ENCODE results near the gene CCNDBP1. TPM values are rescaled to one million over a fixed set of nuclear protein-coding genes. Genes with fewer than 3 reads are reported as not detected.

CCNDBP1 gene
- polyA plus RNA-seq, 1 donor, result 49.2 TPM

DNA sequence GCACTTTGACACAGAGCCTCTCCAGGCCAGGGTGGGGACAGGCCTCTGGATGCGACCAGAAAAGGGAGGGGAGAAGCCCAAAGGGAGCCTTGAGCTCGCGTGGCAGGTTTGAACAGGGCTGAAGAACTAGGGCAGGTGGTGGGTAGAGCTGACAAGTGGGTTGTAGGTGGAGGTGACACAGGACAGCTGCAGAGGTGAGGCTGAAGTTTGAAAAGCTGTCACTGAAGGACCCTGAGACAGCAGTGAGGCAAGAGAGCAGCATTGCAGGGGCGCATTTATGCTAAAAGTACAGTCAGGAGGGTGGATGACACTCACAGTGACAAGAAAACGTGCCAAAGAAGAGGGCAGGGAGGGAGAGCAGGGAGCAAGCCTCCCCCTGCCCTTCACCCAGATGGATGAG lies 57.4 kb downstream of the CCNDBP1 start:
- no peak for DNase-seq

DNA sequence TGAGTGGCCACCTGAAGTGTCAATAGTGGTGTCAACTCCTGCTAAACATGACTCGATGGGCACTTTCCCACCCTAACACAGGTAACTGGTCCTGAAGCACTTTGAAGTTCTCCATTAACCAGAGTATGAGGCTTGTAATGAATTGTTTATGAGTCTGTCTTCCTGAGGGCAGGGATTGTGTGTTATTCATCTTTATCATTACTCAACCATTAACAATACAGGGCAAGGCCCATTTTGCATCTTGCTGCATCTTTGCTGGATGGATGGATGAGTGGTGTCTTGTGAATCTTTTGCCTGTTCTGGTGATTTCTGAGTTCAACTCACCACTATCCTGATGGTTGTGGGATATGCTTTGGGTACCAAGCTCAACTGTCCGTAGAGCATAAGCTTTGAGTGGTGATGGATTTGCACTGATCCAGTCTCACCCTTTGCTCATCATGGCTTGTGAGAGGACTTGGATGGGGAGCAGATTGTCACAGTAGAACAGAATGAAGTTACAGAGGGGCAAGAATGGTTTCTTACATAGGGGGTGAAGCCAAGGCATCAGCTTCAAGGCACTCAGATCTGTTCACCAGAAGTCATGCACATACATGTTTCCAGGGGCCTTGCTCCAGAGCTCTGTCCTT lies 57.9 kb downstream of the CCNDBP1 start:
- no peak for DNase-seq

DNA sequence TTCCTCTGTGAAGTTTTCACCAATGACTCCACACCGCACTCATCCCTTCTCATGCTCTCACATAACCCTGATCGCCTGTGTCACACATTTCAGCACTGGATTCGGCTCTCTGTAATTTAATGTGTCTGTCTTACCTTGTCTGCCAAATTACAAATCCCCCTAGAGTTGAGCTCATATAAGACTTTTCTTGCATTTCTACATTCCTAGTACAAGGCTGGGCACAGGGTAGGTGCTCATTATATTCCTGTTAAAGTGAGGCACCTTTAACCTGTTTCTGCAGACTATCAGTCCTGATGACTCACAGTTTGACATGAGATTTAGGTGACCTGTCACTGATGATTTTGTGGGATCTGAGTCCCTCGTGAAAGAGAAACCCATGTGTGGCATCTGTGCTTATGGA lies 58.9 kb downstream of the CCNDBP1 start:
- no peak for DNase-seq

DNA sequence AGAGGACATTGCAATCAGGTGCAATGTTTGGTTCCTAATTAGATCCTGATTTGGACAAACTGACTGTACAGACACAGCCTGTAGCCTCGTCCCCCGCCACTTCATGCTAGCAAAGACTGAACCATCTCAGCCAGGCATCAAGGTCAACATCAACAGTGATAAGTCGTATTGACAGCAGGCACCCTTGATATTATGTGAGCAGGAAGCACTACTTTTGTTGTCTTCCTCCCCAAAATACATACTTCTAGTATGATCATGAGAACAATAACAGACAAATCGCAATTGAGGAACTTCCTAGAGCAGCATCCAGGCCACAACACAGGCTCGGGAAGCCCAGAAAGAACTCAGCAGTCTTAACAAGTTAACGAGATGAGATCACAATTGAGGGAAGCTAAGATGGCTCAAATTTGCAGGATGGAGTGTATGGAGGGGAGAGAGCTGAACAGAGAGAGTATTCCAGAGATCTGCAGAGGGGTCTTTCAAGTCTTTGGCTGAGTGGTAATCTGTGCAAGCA lies 61.1 kb downstream of the CCNDBP1 start:
- DNase-seq, result no peak

Other genes with a start within 250 kb of the CCNDBP1 start
- gene UBR1, start 79.4 kb upstream of the CCNDBP1 start, polyA plus RNA-seq (ENCODE audit: insufficient read length), result 29.4 TPM
- 18.1 TPM for gene TMEM62, start 51.8 kb upstream of the CCNDBP1 start, polyA plus RNA-seq (ENCODE audit: insufficient read length)
- gene EPB42, start 35.6 kb downstream of the CCNDBP1 start, polyA plus RNA-seq (ENCODE audit: insufficient read length), result 0.80 TPM
- gene TGM5, start 81.5 kb downstream of the CCNDBP1 start, polyA plus RNA-seq (ENCODE audit: insufficient read length), result not detected
- gene TGM7, start 116.9 kb downstream of the CCNDBP1 start, polyA plus RNA-seq (ENCODE audit: insufficient read length), result not detected
- 12.9 TPM for gene LCMT2, start 145.2 kb downstream of the CCNDBP1 start, polyA plus RNA-seq (ENCODE audit: insufficient read length)
- 36.0 TPM for gene ZSCAN29, start 185.6 kb downstream of the CCNDBP1 start, polyA plus RNA-seq (ENCODE audit: insufficient read length)
- gene TUBGCP4, start 185.7 kb downstream of the CCNDBP1 start, polyA plus RNA-seq (ENCODE audit: insufficient read length), result 29.7 TPM